VCaP (cell line): ENCODE results near the gene STK17B.

Experiments used
- H3K27ac ChIP-seq: fragments of 450-650 bp; 2 replicates; pipeline ENCODE4 v1.5.1; 2017
- TF ChIP-seq, protein P1 (sequence below): fragments of 450-650 bp; conservative IDR thresholded peaks from 2 replicates; pipeline ENCODE4 v1.5.1; 2017; ENCODE audit warnings: mild to moderate bottlenecking, moderate library complexity

Gene STK17B

DNA sequence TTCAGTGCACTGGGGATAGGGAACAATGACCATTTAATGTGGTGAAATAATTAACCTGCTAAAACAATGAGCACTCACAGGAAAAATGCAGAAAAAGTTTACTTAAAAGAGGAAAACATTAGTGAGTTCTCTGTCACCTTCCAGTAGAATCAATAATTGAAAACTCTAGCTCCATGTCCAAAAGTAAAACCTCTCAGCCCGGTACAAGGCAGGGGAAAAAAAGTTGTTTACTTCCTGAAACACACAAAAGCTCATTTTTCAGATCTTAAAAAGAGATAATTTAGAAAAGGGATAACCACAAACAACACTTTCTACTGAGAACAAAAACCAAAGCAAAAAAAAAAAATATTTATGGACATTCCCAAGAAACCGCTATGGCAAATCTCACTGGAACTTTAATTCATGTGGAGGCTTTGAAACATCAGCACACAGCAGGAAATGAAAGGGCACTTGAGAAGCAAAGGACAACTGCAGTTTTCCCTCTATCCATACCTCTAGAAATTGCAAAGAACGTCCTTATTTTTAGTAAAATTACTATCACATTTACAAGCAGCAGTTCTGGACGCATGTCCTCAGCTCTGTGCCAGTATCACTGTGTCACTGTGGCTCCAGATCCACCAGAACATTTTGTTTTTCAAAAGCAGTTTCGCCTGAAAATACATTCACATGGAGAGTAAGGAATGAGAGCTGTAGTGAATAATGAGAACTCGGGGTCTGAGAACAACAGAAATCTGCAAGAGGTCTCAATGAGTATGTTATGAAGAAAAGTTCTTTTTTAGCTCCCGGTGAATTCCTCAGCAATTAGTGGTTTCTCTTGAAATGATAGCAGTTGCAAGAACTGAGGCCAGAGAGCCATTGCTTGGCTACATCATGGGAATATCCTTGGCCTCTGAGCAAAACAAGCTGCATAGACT, 58.1 kb downstream of the STK17B start:
- TF ChIP-seq, protein P1, sequence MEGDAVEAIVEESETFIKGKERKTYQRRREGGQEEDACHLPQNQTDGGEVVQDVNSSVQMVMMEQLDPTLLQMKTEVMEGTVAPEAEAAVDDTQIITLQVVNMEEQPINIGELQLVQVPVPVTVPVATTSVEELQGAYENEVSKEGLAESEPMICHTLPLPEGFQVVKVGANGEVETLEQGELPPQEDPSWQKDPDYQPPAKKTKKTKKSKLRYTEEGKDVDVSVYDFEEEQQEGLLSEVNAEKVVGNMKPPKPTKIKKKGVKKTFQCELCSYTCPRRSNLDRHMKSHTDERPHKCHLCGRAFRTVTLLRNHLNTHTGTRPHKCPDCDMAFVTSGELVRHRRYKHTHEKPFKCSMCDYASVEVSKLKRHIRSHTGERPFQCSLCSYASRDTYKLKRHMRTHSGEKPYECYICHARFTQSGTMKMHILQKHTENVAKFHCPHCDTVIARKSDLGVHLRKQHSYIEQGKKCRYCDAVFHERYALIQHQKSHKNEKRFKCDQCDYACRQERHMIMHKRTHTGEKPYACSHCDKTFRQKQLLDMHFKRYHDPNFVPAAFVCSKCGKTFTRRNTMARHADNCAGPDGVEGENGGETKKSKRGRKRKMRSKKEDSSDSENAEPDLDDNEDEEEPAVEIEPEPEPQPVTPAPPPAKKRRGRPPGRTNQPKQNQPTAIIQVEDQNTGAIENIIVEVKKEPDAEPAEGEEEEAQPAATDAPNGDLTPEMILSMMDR, result no peak
- no peak overlapping the region for H3K27ac ChIP-seq

DNA sequence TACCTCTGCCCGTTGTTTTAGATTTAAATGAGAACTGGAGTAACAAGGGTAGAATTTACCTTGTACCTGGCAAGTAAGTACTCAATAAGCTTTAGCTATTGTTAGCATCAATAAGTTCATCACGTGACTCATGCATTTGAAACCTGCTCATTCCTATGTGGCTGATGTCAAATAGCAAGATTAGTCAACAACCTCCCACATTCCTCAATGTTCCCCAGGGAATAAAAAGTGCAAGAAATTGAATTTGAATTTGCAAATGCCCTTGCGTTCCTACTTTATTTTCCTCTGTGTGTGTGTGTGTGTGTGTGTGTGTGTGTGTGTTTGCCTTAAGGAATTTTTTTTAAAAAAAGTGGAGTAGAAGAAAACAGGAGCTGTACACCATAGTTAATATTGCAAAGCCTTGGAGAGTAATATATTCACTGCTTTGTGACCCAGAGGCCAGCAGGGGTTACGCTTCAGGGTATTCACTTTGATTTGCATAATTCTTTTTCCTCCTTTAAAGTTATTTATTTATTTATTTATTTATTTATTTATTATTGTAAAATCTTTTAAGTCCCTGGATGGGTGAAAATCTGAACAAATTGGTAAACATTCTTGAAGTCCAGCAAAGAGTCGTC, 58.9 kb downstream of the STK17B start:
- TF ChIP-seq, protein P1, result no peak
- H3K27ac ChIP-seq, result no peak overlapping the region

DNA sequence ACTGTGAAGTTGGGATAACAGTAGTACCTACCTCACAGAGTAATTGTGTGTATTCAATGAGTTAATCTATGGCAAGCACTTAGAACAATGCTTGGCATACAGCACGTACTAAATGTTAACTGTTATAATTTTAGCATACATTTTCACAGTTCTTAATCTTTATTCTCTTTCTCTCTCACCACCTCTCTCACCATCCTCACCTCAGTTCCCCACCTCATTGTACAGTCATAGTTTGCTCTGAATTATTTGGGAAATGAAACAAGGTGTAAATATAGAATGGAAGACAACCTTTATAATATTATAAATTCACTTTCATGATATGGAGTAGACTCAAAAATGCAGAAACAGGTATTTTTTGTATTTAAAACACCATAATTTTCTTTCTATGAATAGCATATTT, 62.8 kb downstream of the STK17B start:
- no peak overlapping the region for H3K27ac ChIP-seq
- TF ChIP-seq, protein P1, result no peak

DNA sequence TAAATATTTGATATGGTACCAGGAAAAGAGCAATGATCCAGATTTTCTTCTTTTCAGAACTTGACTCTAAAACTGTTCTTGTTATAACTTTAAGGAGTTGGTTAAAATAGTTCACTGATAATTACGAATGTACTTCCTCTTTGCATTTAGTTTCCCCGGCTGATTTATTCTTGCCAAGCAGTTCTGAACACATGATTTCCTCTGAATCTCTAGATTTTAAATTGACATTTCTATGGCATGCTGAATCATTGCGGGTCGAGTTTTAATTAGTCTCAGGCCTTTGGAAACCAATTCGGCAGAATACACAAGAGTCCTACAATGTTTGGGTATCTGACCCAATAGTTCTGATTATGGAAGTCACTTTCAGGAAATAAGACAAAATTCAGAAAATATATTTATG, 65.4 kb downstream of the STK17B start:
- TF ChIP-seq, protein P1, result no peak
- no peak overlapping the region for H3K27ac ChIP-seq

DNA sequence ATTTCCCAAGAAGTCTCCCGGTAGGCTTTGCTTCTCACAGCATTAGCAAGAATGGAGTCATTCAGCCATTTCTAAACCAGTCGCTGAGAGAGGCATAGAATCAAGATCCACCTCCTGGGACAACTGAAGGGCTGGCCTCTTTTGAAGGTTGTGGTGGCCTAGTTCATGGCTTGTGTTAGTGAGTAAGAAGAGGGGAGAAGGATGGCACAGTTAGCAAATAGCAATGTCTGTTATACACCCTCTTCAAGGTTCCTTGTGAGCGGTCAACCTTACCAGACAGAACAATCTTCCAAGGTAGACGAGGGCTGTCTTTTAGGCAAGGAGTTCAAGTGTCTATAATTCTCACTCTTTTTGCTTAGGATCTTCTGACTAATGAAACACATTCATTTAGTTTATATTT, 67.3 kb downstream of the STK17B start:
- no peak overlapping the region for H3K27ac ChIP-seq
- TF ChIP-seq, protein P1, result no peak

DNA sequence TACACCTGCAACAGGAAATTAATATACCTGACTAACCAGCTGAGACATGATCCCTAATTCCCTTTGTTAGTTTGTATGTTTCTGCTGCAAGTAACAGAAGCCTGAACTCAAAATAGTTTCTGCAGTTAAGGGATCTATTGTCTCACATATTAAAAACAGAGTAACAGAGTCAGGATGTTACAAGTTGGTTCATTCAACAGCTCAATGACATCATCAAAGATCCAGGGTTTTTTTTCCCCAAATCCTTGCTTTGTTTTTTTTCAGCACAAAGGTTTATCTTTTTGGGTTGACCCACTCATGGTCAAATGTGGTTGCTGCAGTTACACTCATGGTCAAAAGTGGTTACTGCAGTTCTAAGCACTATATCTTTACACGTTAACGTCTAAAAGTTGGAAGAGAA, 67.8 kb downstream of the STK17B start:
- no peak overlapping the region for H3K27ac ChIP-seq
- TF ChIP-seq, protein P1, result no peak

DNA sequence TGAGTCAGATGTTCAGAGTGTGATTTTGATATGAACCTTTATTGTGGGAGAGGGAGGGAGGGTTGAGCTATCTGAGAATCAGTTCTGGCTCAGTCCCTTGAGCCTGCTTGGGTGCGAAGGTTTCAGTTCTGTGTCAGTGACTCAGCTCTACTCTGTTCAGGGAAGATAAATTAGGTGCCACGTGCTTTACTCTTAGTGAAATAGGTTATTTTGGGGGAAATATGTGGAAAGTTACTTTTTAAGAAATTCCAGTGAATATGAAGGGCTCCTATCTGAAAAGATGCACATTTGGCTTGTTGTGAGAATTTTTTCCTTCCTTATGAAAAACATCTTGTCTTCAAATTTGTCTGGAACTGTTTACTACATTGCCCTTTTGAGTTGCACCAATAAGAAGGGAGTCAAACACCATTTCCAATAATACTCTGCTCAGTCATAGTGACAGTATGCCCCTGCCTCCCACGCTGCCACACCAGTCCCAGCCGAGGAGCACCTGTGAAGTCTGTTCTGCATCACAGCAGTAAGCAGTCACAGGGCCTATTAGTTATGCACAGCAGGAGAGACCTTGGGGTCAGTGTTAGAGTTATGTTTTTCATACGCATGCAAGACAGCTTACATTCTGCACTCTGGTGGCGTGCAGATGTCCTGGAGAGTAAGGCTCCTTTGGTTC, 69.9 kb downstream of the STK17B start:
- H3K27ac ChIP-seq, result no peak overlapping the region
- TF ChIP-seq, protein P1, result no peak
